ENCODE data around the gene MYBPHL. TPM values are rescaled to one million over a fixed set of nuclear protein-coding genes. Genes with fewer than 3 reads are reported as not detected.

The MYBPHL gene
- total and polyA plus RNA-seq, 12 donors = 0.23 to 2.7 (median 0.51) TPM; not detected in 1

DNA sequence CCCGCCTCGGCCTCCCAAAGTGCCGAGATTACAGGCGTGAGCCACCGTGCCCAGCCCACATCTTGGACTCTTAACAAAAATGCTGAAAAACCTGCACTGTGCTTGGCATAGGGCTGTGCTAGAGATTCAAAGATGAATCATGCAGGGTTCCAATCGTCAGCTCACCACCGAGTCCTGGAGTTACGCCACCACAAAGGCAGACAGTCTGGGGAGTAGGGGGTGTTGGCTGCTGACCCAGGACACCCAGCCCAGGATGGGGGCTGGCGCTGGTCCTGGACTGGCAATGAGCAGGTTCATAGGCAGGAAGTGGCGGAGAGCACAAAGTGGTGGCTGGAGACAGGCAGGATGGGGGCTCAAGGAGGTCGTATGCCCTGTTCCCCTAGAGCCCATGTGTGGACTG lies 39.8 kb downstream of the MYBPHL start:
- WGBS, 2 donors = 85 to 94% methylated on average over 11 of the region's 11 CpGs

DNA sequence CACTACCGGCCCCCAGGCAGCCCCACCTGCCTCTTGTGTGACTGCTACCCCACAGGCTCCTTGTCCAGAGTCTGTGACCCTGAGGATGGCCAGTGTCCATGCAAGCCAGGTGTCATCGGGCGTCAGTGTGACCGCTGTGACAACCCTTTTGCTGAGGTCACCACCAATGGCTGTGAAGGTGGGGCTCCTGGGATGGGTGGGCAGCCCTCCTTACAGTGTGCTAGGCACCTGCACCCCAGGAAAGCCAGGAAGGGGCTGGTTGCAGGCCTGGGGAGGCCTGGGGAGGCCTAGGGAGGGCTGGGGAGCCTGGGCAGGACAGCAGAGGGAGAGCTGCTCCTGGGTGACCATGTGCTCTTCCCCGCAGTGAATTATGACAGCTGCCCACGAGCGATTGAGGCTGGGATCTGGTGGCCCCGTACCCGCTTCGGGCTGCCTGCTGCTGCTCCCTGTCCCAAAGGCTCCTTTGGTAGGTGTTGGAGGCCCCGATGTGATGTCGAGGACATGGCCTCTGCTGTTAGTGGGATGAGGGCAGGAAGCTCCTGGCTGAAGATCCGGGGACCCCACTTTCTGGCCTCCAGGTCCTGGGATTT lies 41.0 kb downstream of the MYBPHL start:
- ATAC-seq (no peak), DNase-seq (no peak)
- no peaks in the 10 kb centered on the region for H3K27me3 ChIP-seq
- intact Hi-C loops (cut with DNase I) = loop anchor here in 1 of 10 donors (10.0 kb wide), 1 partner anchor 269 kb away; the partner anchor contains the start of gene GPR61
- H3K4me1 ChIP-seq = peaks cover 0 to 11% (median 0%) of the 10 kb centered on the region in 9 donors
- H3K36me3 ChIP-seq = no peaks in the 10 kb centered on the region
- WGBS, 2 donors = 92 to 96% methylated on average over 13 of the region's 13 CpGs
- TF ChIP-seq, protein P1, sequence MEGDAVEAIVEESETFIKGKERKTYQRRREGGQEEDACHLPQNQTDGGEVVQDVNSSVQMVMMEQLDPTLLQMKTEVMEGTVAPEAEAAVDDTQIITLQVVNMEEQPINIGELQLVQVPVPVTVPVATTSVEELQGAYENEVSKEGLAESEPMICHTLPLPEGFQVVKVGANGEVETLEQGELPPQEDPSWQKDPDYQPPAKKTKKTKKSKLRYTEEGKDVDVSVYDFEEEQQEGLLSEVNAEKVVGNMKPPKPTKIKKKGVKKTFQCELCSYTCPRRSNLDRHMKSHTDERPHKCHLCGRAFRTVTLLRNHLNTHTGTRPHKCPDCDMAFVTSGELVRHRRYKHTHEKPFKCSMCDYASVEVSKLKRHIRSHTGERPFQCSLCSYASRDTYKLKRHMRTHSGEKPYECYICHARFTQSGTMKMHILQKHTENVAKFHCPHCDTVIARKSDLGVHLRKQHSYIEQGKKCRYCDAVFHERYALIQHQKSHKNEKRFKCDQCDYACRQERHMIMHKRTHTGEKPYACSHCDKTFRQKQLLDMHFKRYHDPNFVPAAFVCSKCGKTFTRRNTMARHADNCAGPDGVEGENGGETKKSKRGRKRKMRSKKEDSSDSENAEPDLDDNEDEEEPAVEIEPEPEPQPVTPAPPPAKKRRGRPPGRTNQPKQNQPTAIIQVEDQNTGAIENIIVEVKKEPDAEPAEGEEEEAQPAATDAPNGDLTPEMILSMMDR (IDR thresholded peaks at IDR 0.05) = no peak
- no peak overlapping the region for H3K27ac ChIP-seq
- H3K4me3 ChIP-seq = no peak overlapping the region
- H3K9me3 ChIP-seq = no peaks in the 10 kb centered on the region

More for the DNA sequence above, 39.8 kb downstream of the MYBPHL start:
- Histone ChIP-seq H3K9me3 (no peaks in the 10 kb centered on the region), H3K36me3 (no peaks in the 10 kb centered on the region), H3K4me1 (peaks cover 0 to 11% (median 0%) of the 10 kb centered on the region in 9 donors), H3K27me3 (no peaks in the 10 kb centered on the region), H3K4me3 (no peak overlapping the region), H3K27ac (no peak overlapping the region)
- ATAC-seq (no peak), DNase-seq (no peak)
- TF ChIP-seq, protein P1 (IDR thresholded peaks at IDR 0.05) = no peak
- intact Hi-C loops (cut with DNase I) = loop anchor here in 1 of 10 donors (10.0 kb wide), 1 partner anchor 268 kb away; the partner anchor contains the start of gene GPR61

DNA sequence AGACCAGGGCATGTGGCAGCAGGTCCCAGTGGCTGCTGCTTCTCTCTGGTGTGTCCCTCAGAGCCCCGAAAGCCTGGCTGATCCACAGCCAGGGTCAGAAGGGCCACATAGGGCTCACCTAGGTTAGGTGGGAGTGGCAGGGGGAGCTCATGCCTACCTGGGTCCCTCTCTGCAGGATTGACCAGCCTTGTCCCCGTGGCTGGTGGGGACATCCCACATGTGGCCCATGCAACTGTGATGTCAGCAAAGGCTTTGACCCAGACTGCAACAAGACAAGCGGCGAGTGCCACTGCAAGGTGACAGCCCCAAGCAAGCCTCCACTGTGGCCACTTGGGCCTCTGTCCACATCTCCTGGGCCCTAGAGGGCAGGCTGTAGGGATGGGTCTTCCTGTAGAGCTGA lies 41.8 kb downstream of the MYBPHL start:
- DNase-seq (no peak), ATAC-seq (no peak)
- Histone ChIP-seq H3K27ac (no peak overlapping the region), H3K27me3 (no peaks in the 10 kb centered on the region), H3K4me1 (peaks cover 0 to 11% (median 0%) of the 10 kb centered on the region in 9 donors), H3K36me3 (no peaks in the 10 kb centered on the region), H3K9me3 (no peaks in the 10 kb centered on the region), H3K4me3 (no peak overlapping the region)
- TF ChIP-seq, protein P1 (IDR thresholded peaks at IDR 0.05) = no peak
- intact Hi-C loops (cut with DNase I) = loop anchor here in 1 of 10 donors (10.0 kb wide), 1 partner anchor 270 kb away; the partner anchor contains the start of gene GPR61
- 93 to 94% methylated on average over 4 of the region's 4 CpGs for WGBS, 2 donors

DNA sequence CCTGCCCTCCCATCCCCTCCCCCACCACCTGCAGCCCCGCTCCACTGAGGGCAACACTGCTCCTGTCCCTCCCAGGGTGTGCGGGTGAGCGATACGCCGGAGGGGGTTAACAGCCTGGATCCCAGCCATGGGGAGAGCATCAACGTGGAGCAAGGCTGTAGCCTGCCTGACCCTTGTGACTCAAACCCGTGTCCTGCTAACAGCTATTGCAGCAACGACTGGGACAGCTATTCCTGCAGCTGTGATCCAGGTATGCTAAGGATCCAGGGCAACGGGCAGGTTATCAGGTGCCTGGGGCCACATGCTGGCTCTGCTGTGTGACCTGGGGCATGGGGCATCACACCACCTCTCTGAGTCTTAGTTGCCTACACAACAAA lies 42.4 kb downstream of the MYBPHL start:
- H3K27ac ChIP-seq = no peak overlapping the region
- DNase-seq = no peak
- H3K4me1 ChIP-seq = peaks cover 0 to 11% (median 0%) of the 10 kb centered on the region in 9 donors
- no peaks in the 10 kb centered on the region for H3K27me3 ChIP-seq
- H3K36me3 ChIP-seq = no peaks in the 10 kb centered on the region
- intact Hi-C loops (cut with DNase I) = loop anchor here in 6 of 10 donors (5.0 to 10.0 kb wide), 4 partner anchors 133 to 270 kb away; partner anchors contain the start of genes SORT1 (in 2 of the 6) and GPR61 (in 1 of the 6)
- H3K9me3 ChIP-seq = no peaks in the 10 kb centered on the region
- 78 to 83% methylated on average over 9 of the region's 9 CpGs for WGBS, 2 donors
- ATAC-seq = peak in 1 of 8 donors; percentile 17
- H3K4me3 ChIP-seq = no peak overlapping the region
- TF ChIP-seq, protein P1 (IDR thresholded peaks at IDR 0.05) = no peak

Measured in heart right ventricle (tissue), 16 donors.